Endodermal cell (in vitro differentiated cells): Measurements from ENCODE around the gene UBE2D2. TPM values are rescaled to one million over a fixed set of nuclear protein-coding genes. Genes with fewer than 3 reads are reported as not detected.
"Not testable (repeated sequence)": the region's sequence is repeated elsewhere in the genome, so short reads cannot be mapped to it uniquely, and the experiment has no call there.

Experiments used
- DNase-seq: peaks from one replicate; pipeline ENCODE4 v3.0.0-alpha.2; 2017
- H3K27ac ChIP-seq: 2 replicates; pipeline ENCODE4 v1.5.1; 2013; ENCODE audit warnings: mild to moderate bottlenecking, low read depth, low read length, moderate library complexity
- H3K27me3 ChIP-seq: 2 replicates; pipeline ENCODE4 v1.6.1; 2013; ENCODE audit warnings: mild to moderate bottlenecking, low read length, moderate library complexity; ENCODE audit not compliant: insufficient read depth, control insufficient read depth, poor library complexity, severe bottlenecking
- H3K36me3 ChIP-seq: 2 replicates; pipeline ENCODE4 v1.7.0; 2013; ENCODE audit warnings: mild to moderate bottlenecking, low read length, moderate library complexity; ENCODE audit not compliant: control insufficient read depth, insufficient read depth
- H3K4me1 ChIP-seq: one replicate; pipeline ENCODE4 v1.7.0; 2013; ENCODE audit warnings: low read length; ENCODE audit not compliant: control insufficient read depth, insufficient read depth
- H3K4me3 ChIP-seq: 2 replicates; pipeline ENCODE4 v1.5.1; 2013; ENCODE audit warnings: mild to moderate bottlenecking, low read length, moderate library complexity
- H3K9ac ChIP-seq: 2 replicates; pipeline ENCODE4 v1.6.1; 2013; ENCODE audit warnings: mild to moderate bottlenecking, low read length, moderate library complexity; ENCODE audit not compliant: poor library complexity, severe bottlenecking; ENCODE audit errors: extremely low read depth
- H3K9me3 ChIP-seq: 2 replicates; pipeline ENCODE4 v1.6.1; 2013; ENCODE audit warnings: mild to moderate bottlenecking, low read length, moderate library complexity; ENCODE audit not compliant: control insufficient read depth
- H3K27ac Mint-ChIP-seq: 2 replicates; pipeline ENCODE4 v1.8.0; 2020; ENCODE audit warnings: mixed read lengths
- H3K27me3 Mint-ChIP-seq: 2 replicates; pipeline ENCODE4 v1.8.0; 2021; ENCODE audit warnings: mild to moderate bottlenecking, mixed read lengths; ENCODE audit not compliant: insufficient read depth
- H3K36me3 Mint-ChIP-seq: 2 replicates; pipeline ENCODE4 v1.8.0; 2020; ENCODE audit warnings: low read depth, mixed read lengths
- H3K4me1 Mint-ChIP-seq: 2 replicates; pipeline ENCODE4 v1.8.0; 2020; ENCODE audit warnings: mixed read lengths
- H3K4me3 Mint-ChIP-seq: 2 replicates; pipeline ENCODE4 v1.8.0; 2020; ENCODE audit warnings: mild to moderate bottlenecking, moderate library complexity, mixed read lengths
- H3K9me3 Mint-ChIP-seq: 2 replicates; pipeline ENCODE4 v1.8.0; 2020; ENCODE audit warnings: mild to moderate bottlenecking, mixed read lengths
- WGBS, 2 experiments: methylation state at CpG; one replicate each; pipeline versions ENCODE4 v1.1.5 to v1.1.7; 2013; ENCODE audit warnings: missing lambda C conversion rate in 2 of 2, mixed read lengths in 1 of 2; ENCODE audit not compliant: insufficient coverage in 1 of 2, insufficient read length in 1 of 2; 5-methylcytosine and 5-hydroxymethylcytosine counted together
- total RNA-seq, 2 donors: library from RNA; stranded (reverse); fragmentation: NEBNext Ultra II Directional in 1 of 2; extraction: Animal tissue kit (Norgen Biotek cat#: 25700) in 1 of 2; gene quantifications; 2 replicates in 1 of 2; 3 replicates in 1 of 2; pipeline ENCODE4 v1.2.1, GENCODE V29; 2021
- TF ChIP-seq, protein P1 (sequence below): fragments of 200-600 bp; sonication (generic); conservative IDR thresholded peaks from 2 replicates; pipeline ENCODE4 v1.5.0; 2021; ENCODE audit warnings: antibody characterized with exemption, mild to moderate bottlenecking

The UBE2D2 gene
- total RNA-seq, 2 donors from 2014 or later, result 172 to 202 TPM

DNA sequence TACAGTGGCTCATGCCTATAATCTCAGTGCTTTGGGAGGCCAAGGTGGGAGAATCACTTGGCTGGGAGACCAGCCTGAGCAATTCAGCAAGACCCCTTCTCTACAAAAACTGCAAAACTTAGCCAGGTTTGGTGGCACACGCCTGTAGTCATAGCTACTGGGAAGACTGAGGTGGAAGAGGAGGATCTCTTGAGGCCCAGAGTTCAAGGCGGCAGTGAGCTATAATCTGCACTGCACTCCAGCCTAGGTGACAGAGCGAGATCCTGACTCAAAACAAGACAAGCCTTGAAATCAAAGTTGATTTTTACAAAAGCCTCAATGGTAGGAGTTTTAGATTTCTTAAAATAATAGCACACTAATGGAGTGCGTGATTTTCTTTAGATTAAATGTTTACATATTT lies 14.6 kb downstream of the UBE2D2 start:
- peak overlapping the region; percentile 79 for H3K27ac Mint-ChIP-seq
- Histone ChIP-seq H3K27me3 (no peaks in the 10 kb centered on the region), H3K4me3 (no peak overlapping the region), H3K4me1 (no peaks in the 10 kb centered on the region), H3K36me3 (peaks cover 44% of the 10 kb centered on the region), H3K27ac (no peak overlapping the region), H3K9me3 (no peaks in the 10 kb centered on the region), H3K9ac (no peak overlapping the region)
- H3K9me3 Mint-ChIP-seq, result no peaks in the 10 kb centered on the region
- 94 to 96% methylated on average over 3 of the region's 4 CpGs for WGBS, 2 experiments
- H3K4me1 Mint-ChIP-seq, result peaks cover 3% of the 10 kb centered on the region
- TF ChIP-seq, protein P1, sequence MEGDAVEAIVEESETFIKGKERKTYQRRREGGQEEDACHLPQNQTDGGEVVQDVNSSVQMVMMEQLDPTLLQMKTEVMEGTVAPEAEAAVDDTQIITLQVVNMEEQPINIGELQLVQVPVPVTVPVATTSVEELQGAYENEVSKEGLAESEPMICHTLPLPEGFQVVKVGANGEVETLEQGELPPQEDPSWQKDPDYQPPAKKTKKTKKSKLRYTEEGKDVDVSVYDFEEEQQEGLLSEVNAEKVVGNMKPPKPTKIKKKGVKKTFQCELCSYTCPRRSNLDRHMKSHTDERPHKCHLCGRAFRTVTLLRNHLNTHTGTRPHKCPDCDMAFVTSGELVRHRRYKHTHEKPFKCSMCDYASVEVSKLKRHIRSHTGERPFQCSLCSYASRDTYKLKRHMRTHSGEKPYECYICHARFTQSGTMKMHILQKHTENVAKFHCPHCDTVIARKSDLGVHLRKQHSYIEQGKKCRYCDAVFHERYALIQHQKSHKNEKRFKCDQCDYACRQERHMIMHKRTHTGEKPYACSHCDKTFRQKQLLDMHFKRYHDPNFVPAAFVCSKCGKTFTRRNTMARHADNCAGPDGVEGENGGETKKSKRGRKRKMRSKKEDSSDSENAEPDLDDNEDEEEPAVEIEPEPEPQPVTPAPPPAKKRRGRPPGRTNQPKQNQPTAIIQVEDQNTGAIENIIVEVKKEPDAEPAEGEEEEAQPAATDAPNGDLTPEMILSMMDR, result no peak
- peaks cover 17% of the 10 kb centered on the region for H3K36me3 Mint-ChIP-seq
- no peak for DNase-seq
- no peak overlapping the region for H3K4me3 Mint-ChIP-seq
- H3K27me3 Mint-ChIP-seq, result no peaks in the 10 kb centered on the region

DNA sequence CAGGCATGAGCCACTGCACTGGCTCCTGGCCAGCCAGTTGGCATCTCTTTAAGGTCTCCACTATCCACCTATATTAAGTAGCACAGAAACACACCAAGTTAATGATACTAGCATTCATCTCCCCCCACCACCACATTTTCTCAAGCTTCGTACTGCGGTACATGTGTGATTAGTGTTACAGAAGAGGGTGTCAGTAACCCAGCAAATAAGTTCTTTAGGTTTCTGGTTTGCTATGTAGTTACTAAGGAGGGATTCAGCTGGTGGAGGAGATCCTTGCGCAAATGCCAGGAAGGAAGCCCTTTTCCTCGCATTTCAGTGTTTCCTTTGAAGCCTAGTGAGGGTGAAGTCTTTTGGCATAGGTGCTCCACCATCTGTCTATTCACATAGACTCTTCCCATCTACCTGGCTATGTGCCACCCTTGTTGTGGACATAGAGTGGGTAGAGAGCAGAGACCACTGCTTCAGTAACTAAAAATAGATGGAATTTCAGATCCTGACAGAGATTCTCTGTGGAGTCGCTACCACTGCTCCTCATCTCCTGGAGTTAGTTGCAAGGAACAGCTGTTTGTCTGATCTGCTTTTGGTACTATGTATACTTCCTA lies 16.7 kb downstream of the UBE2D2 start:
- Mint-ChIP-seq H3K27me3 (no peaks in the 10 kb centered on the region), H3K4me3 (no peak overlapping the region), H3K9me3 (no peaks in the 10 kb centered on the region), H3K27ac (peak overlapping the region; percentile 30), H3K4me1 (peaks cover 3% of the 10 kb centered on the region), H3K36me3 (peaks cover 19% of the 10 kb centered on the region)
- H3K27me3 ChIP-seq, result no peaks in the 10 kb centered on the region
- H3K9me3 ChIP-seq, result no peaks in the 10 kb centered on the region
- H3K36me3 ChIP-seq, result peaks cover 48% of the 10 kb centered on the region
- DNase-seq, result no peak
- H3K27ac ChIP-seq, result no peak overlapping the region
- 100% methylated on average over 5 of the region's 5 CpGs; no CpG with 5 or more reads in 1 of the 2 experiments for WGBS, 2 experiments
- H3K4me1 ChIP-seq, result no peaks in the 10 kb centered on the region
- no peak overlapping the region for H3K9ac ChIP-seq
- no peak overlapping the region for H3K4me3 ChIP-seq
- TF ChIP-seq, protein P1, result no peak

DNA sequence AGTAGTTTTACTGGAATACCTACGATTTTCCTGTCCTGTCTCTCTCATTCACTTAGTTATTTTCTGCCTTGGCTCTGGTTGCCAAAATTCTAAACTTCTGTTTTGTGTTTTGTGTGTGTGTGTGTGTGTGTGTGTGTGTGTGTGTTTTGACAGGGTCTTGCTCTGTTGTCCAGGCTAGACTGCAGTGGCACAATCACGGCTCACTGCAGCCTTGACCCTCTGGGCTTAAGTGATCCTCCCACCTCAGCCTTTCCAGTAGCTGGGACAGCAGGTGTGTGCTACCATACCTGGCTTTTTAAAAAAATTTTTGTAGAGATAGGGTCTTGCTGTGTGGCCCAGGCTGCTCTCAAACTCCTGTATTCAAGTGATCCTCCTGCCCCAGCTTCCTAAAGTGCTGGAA lies 17.2 kb downstream of the UBE2D2 start:
- Histone ChIP-seq H3K36me3 (peaks cover 51% of the 10 kb centered on the region), H3K9me3 (no peaks in the 10 kb centered on the region), H3K4me1 (no peaks in the 10 kb centered on the region), H3K27me3 (no peaks in the 10 kb centered on the region), H3K27ac (no peak overlapping the region), H3K4me3 (no peak overlapping the region), H3K9ac (no peak overlapping the region)
- H3K27me3 Mint-ChIP-seq, result no peaks in the 10 kb centered on the region
- 100% methylated on average over 2 of the region's 2 CpGs; no CpG with 5 or more reads in 1 of the 2 experiments for WGBS, 2 experiments
- H3K36me3 Mint-ChIP-seq, result peaks cover 18% of the 10 kb centered on the region
- no peaks in the 10 kb centered on the region for H3K9me3 Mint-ChIP-seq
- peak overlapping the region; percentile 30 for H3K27ac Mint-ChIP-seq
- TF ChIP-seq, protein P1, result no peak
- no peak overlapping the region for H3K4me3 Mint-ChIP-seq
- H3K4me1 Mint-ChIP-seq, result peaks cover 3% of the 10 kb centered on the region
- DNase-seq, result no peak

DNA sequence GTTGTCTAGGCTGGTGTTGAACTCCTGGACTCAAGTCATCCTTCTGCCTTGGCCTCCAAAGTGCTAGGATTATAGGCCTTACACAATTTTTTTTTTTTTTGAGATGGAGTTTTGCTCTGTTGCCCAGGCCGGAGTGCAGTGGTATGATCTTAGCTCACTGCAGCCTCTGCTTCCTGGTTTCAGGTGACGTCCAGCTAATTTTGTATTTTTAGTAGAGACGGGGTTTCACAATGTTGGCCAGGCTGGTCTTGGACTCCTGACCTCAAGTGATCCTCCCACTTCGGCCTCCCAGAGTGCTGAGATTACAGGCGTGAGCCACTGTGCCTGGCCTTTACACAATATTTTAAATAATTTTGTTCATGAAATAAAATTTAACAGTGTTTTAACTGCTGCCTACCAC lies 21.0 kb downstream of the UBE2D2 start:
- H3K9me3 ChIP-seq, H3K27ac Mint-ChIP-seq, H3K27ac ChIP-seq, H3K4me3 ChIP-seq, H3K9me3 Mint-ChIP-seq, H3K4me1 ChIP-seq, H3K9ac ChIP-seq, H3K4me1 Mint-ChIP-seq, H3K4me3 Mint-ChIP-seq, H3K27me3 Mint-ChIP-seq, H3K27me3 ChIP-seq, DNase-seq: not testable (repeated sequence)
- peaks cover 48% of the 10 kb centered on the region for H3K36me3 ChIP-seq
- 94 to 97% methylated on average over 4 to 5 of the region's 5 CpGs for WGBS, 2 experiments
- H3K36me3 Mint-ChIP-seq, result peaks cover 30% of the 10 kb centered on the region
